Measurements from ENCODE around the gene ALS2CL. TPM values are rescaled to one million over a fixed set of nuclear protein-coding genes. Genes with fewer than 3 reads are reported as not detected.
"Not testable (repeated sequence)": the region's sequence is repeated elsewhere in the genome, so short reads cannot be mapped to it uniquely, and the experiment has no call there.

ALS2CL gene, protein sequence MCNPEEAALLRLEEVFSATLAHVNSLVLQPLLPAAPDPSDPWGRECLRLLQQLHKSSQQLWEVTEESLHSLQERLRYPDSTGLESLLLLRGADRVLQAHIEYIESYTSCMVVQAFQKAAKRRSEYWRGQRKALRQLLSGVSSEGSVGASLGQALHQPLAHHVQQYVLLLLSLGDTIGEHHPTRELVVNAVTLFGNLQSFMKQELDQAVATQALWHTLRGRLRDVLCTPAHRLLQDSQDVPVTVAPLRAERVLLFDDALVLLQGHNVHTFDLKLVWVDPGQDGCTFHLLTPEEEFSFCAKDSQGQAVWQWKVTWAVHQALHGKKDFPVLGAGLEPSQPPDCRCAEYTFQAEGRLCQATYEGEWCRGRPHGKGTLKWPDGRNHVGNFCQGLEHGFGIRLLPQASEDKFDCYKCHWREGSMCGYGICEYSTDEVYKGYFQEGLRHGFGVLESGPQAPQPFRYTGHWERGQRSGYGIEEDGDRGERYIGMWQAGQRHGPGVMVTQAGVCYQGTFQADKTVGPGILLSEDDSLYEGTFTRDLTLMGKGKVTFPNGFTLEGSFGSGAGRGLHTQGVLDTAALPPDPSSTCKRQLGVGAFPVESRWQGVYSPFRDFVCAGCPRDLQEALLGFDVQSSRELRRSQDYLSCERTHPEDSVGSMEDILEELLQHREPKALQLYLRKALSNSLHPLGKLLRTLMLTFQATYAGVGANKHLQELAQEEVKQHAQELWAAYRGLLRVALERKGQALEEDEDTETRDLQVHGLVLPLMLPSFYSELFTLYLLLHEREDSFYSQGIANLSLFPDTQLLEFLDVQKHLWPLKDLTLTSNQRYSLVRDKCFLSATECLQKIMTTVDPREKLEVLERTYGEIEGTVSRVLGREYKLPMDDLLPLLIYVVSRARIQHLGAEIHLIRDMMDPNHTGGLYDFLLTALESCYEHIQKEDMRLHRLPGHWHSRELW
- total RNA-seq (4.3 TPM), polyA plus RNA-seq (22.4 TPM)
- long read RNA-seq, donor 1 = 0 reads
- long read RNA-seq, donor 2, partial matches to known transcripts = 0 of 3 reads
- long read RNA-seq, donor 2, other reads (novel, unspliced or antisense) = 0 of 3 reads
- long read RNA-seq, donor 3, full-length matches to known transcripts = 1 of 1 reads
- long read RNA-seq, donor 3, partial matches to known transcripts = 0 of 1 reads
- long read RNA-seq, donor 3, other reads (novel, unspliced or antisense) = 0 of 1 reads
- long read RNA-seq, donor 4 = 0 reads
- long read RNA-seq, donor 5 = 0 reads
- long read RNA-seq, donor 6, partial matches to known transcripts = 0 of 1 reads
- long read RNA-seq, donor 6, other reads (novel, unspliced or antisense) = 0 of 1 reads
- long read RNA-seq, donor 7 = 0 reads
- long read RNA-seq, donor 8 = 0 reads
- long read RNA-seq, donor 9 = 0 reads
- long read RNA-seq, donor 10, partial matches to known transcripts = 0 of 1 reads
- long read RNA-seq, donor 10, other reads (novel, unspliced or antisense) = 0 of 1 reads

DNA sequence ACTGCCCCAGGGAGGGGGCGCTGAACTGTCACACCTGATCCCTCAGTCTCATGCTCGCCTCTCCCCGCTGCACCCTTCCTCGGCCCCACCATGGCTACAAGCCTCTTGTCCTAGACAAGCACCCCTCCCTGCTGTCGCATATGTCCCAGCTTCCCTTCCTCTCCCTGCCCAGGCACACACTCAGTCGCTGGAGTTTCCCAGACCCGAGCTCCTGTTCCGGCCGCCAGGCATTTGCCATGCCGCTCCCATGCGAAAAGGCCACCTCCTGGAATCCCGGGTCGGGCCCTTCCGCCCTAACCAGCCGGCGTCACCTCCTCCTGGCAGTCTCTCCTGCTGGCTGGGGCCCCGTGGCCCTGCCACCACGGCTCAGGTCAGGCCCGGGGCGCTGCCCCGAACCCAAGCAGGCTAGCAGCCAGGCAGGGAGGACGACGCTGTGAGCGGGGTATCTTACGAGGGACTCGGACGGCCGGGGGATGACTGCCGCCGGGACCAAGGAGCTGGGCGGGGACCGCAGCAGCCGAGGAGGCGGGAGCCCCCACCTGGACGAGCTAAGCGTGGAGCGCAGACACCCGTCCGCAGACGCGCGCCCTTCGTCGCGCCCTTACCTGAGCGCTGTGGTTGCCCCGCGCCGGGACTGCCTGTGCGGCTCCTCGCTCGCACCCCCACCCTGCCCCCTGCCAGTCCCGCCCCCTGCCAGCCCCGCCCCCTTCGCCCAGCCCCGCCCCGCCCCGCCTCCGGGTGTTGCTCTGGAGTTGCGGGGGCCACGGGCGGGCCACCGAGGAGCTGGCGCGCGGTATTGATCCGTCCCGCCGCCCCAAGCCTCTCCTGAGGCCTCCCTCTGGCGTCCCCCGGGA lies at the start of gene ALS2CL:
Gene ALS2CL, minus strand, starts transcription at position 642 of the 854 bp plus-strand sequence. CDS start 4,239 bp downstream, outside the sequence.
- peaks cover 5 to 19% of the 10 kb centered on the region in 2 donors for H3K27me3 ChIP-seq (ENCODE audit: control insufficient read depth in 2 of 2, insufficient read depth in 1 of 2, low read length in 1 of 2)
- H3K36me3 ChIP-seq (ENCODE audit: control insufficient read depth in 2 of 2, insufficient read depth in 2 of 2, low read length in 1 of 2) = no peaks in the 10 kb centered on the region
- H3K4me1 ChIP-seq (ENCODE audit: control insufficient read depth in 2 of 2, insufficient read depth in 2 of 2, low read length in 2 of 2) = peaks cover 38 to 64% of the 10 kb centered on the region in 2 donors
- 3% methylated on average over 71 of the region's 71 CpGs for whole genome bisulfite sequencing
- DNase-seq (ENCODE audit: low read depth in 6 of 9, low spot score in 9 of 9) = peak in 5 of 9 donors; percentile 33 to 75 (median 63)
- H3K9me3 ChIP-seq (ENCODE audit: control insufficient read depth in 2 of 2, insufficient read depth in 1 of 2, low read length in 1 of 2) = peaks cover 0 to 5% of the 10 kb centered on the region in 2 donors
- peak within 1 kb of the TSS; percentile 68 to 91 for H3K27ac ChIP-seq (ENCODE audit: low read depth in 1 of 2, low read length in 1 of 2)
- H3K4me3 ChIP-seq (ENCODE audit: low read length in 2 of 2) = peak within 1 kb of the TSS; percentile 49 to 54

DNA sequence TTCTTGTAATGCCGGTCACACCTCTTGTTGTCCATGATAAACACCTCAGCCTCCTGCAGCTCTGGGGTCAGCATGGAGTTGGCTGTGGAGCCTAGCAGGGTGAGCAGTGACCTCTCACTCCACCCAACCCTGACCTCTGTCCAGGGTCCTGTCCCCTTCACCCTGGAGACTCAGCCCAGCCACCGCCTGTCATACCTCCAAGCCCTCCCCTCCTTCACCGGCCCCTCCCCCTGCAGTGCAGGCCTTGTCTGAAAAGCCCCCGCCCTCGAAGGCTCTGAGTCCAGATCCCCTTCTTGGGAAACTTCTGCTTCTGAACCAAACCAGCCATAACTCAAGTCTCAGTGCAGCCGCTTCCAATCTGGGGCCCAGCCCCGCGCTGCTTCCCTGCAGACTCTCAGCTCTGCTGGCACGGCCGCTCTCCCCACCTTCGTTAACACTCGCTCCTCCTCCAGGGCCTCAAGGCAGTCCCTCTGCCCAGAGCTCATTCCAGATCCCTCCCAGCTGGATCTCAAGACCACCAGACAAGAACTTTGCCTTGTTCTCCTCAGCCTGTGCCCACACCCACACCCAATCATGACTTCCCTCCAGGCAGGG lies 49.6 kb upstream of the ALS2CL start:
- no peaks in the 10 kb centered on the region for H3K27me3 ChIP-seq (ENCODE audit: control insufficient read depth in 2 of 2, insufficient read depth in 1 of 2, low read length in 1 of 2)
- no peak overlapping the region for H3K4me3 ChIP-seq (ENCODE audit: low read length in 2 of 2)
- 85% methylated on average over 12 of the region's 12 CpGs for WGBS
- H3K9me3 ChIP-seq (ENCODE audit: control insufficient read depth in 2 of 2, insufficient read depth in 1 of 2, low read length in 1 of 2) = no peaks in the 10 kb centered on the region
- H3K4me1 ChIP-seq (ENCODE audit: control insufficient read depth in 2 of 2, insufficient read depth in 2 of 2, low read length in 2 of 2) = no peaks in the 10 kb centered on the region
- H3K36me3 ChIP-seq (ENCODE audit: control insufficient read depth in 2 of 2, insufficient read depth in 2 of 2, low read length in 1 of 2) = no peaks in the 10 kb centered on the region
- no peak overlapping the region for H3K27ac ChIP-seq (ENCODE audit: low read depth in 1 of 2, low read length in 1 of 2)
- DNase-seq (ENCODE audit: low read depth in 6 of 9, low spot score in 9 of 9) = no peak

DNA sequence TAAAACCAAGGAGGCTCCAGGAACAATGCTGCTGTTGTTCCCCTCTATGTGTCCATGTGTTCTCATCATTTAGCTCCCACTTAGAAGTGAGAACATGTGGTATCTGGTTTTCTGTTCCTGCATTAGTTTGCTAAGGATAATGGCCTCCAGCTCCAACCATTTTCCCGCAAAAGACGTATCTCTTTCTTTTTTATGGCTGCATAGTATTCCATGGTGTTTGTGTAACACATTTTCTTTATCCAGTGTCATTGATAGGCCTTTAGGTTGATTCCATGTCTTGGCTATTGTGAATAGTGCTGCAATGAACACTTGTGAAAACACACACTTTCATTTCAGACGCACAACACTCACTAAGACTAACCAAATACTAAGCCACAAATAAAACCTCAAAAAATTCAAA lies 46.1 kb upstream of the ALS2CL start:
- 99% methylated on average over 3 of the region's 3 CpGs for WGBS
- not testable (repeated sequence) for H3K9me3 ChIP-seq (ENCODE audit: control insufficient read depth in 2 of 2, insufficient read depth in 1 of 2, low read length in 1 of 2); H3K27me3 ChIP-seq (ENCODE audit: control insufficient read depth in 2 of 2, insufficient read depth in 1 of 2, low read length in 1 of 2); H3K36me3 ChIP-seq (ENCODE audit: control insufficient read depth in 2 of 2, insufficient read depth in 2 of 2, low read length in 1 of 2); H3K27ac ChIP-seq (ENCODE audit: low read depth in 1 of 2, low read length in 1 of 2); H3K4me3 ChIP-seq (ENCODE audit: low read length in 2 of 2); DNase-seq (ENCODE audit: low read depth in 6 of 9, low spot score in 9 of 9)
- H3K4me1 ChIP-seq (ENCODE audit: control insufficient read depth in 2 of 2, insufficient read depth in 2 of 2, low read length in 2 of 2) = peaks cover 13 to 17% of the 10 kb centered on the region in 2 donors

DNA sequence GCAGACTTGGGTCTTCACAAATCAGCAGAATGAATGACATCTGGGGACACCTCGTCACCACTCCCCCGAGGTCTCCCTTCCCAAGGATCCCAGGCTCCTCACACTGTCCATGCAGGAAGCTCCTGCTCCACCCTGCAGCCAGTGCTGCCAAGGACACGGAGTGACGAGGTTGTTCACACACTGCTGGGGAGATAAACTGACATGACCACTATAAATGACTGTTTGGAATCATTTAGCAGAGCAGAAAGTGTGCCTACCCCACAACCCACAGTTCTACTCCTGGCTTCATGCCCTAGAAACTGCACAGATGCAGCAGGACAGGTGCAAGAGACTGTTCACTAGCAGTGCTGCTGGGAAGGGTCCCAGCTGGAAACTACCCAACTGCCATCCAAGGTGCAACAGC lies 43.9 kb upstream of the ALS2CL start:
- peaks cover 0 to 5% of the 10 kb centered on the region in 2 donors for H3K27me3 ChIP-seq (ENCODE audit: control insufficient read depth in 2 of 2, insufficient read depth in 1 of 2, low read length in 1 of 2)
- H3K27ac ChIP-seq (ENCODE audit: low read depth in 1 of 2, low read length in 1 of 2) = peak overlapping the region; percentile 47 to 67
- no peaks in the 10 kb centered on the region for H3K9me3 ChIP-seq (ENCODE audit: control insufficient read depth in 2 of 2, insufficient read depth in 1 of 2, low read length in 1 of 2)
- peak in 5 of 9 donors; percentile 8 to 57 (median 26) for DNase-seq (ENCODE audit: low read depth in 6 of 9, low spot score in 9 of 9)
- WGBS = 59% methylated on average over 4 of the region's 4 CpGs
- no peaks in the 10 kb centered on the region for H3K36me3 ChIP-seq (ENCODE audit: control insufficient read depth in 2 of 2, insufficient read depth in 2 of 2, low read length in 1 of 2)
- H3K4me1 ChIP-seq (ENCODE audit: control insufficient read depth in 2 of 2, insufficient read depth in 2 of 2, low read length in 2 of 2) = peaks cover 13 to 17% of the 10 kb centered on the region in 2 donors
- H3K4me3 ChIP-seq (ENCODE audit: low read length in 2 of 2) = no peak overlapping the region

DNA sequence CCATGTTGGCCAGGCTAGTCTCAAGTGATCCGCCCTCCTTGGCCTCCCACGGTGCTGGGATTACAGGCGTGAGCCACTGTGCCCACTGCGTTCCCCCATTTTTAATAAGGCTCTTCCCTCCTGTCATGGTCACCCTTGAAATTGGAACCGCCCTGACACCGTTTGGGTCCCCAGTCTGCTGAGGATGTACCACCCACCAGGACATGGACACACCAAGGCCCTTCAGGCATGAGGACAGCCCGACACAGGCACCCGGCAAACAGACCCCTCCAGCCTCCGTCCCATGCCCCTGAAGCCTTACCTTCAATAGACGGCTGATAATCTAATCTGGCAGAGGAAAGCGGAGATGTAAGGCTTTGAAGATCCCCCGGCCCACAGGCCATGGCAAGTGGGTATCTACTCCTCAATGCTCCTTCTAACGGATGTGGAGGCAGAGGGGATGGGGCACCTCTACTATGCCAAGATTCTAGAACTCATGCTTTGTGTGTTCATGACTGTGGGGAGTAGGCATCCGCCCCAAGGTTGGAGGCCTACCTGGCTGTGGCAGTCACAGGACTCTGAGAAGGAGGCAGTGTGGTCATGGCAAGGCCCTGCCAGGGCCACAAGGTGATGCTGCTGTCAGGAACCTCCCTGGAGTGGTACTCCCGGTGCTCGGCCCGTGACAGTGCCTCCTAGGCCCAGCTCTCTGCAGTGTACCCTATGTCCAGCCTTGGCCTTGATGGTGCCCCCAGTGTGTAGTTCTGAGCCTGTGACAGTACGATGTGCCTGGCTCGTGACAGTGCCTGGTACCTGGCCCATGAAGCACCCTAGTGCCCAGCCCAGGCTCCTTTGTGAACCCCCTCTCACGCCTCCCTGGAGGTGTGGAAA lies 42.8 kb upstream of the ALS2CL start:
- Histone ChIP-seq H3K4me1 (ENCODE audit: control insufficient read depth in 2 of 2, insufficient read depth in 2 of 2, low read length in 2 of 2) (peaks cover 13 to 17% of the 10 kb centered on the region in 2 donors), H3K4me3 (ENCODE audit: low read length in 2 of 2) (no peak overlapping the region), H3K27me3 (ENCODE audit: control insufficient read depth in 2 of 2, insufficient read depth in 1 of 2, low read length in 1 of 2) (peaks cover 0 to 6% of the 10 kb centered on the region in 2 donors), H3K36me3 (ENCODE audit: control insufficient read depth in 2 of 2, insufficient read depth in 2 of 2, low read length in 1 of 2) (no peaks in the 10 kb centered on the region), H3K9me3 (ENCODE audit: control insufficient read depth in 2 of 2, insufficient read depth in 1 of 2, low read length in 1 of 2) (no peaks in the 10 kb centered on the region), H3K27ac (ENCODE audit: low read depth in 1 of 2, low read length in 1 of 2) (no peak overlapping the region)
- no peak for DNase-seq (ENCODE audit: low read depth in 6 of 9, low spot score in 9 of 9)
- WGBS = 90% methylated on average over 20 of the region's 20 CpGs

DNA sequence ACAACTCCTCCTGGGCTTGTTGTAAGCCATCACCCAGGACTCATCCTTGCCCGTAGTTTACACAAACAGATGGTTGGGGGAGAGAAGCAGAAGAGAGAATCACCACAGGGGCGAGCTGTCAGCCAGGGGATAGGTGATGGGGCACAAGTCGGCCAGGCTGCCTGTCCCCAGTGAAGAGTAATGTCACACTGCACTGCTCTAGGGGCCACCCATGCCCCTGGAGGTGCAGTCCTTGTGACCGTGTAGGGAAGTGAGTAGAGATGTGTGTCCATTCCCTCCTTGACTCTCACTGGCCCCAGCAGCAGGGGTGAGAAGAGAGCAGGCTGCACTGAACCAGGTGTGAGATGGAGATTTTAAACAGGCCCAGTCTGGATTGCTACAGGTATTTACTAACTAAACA lies 41.3 kb upstream of the ALS2CL start:
- WGBS = 97% methylated on average over 4 of the region's 4 CpGs
- no peaks in the 10 kb centered on the region for H3K36me3 ChIP-seq (ENCODE audit: control insufficient read depth in 2 of 2, insufficient read depth in 2 of 2, low read length in 1 of 2)
- no peak overlapping the region for H3K27ac ChIP-seq (ENCODE audit: low read depth in 1 of 2, low read length in 1 of 2)
- DNase-seq (ENCODE audit: low read depth in 6 of 9, low spot score in 9 of 9) = no peak
- no peaks in the 10 kb centered on the region for H3K9me3 ChIP-seq (ENCODE audit: control insufficient read depth in 2 of 2, insufficient read depth in 1 of 2, low read length in 1 of 2)
- peaks cover 0 to 8% of the 10 kb centered on the region in 2 donors for H3K27me3 ChIP-seq (ENCODE audit: control insufficient read depth in 2 of 2, insufficient read depth in 1 of 2, low read length in 1 of 2)
- peaks cover 13 to 17% of the 10 kb centered on the region in 2 donors for H3K4me1 ChIP-seq (ENCODE audit: control insufficient read depth in 2 of 2, insufficient read depth in 2 of 2, low read length in 2 of 2)
- no peak overlapping the region for H3K4me3 ChIP-seq (ENCODE audit: low read length in 2 of 2)

DNA sequence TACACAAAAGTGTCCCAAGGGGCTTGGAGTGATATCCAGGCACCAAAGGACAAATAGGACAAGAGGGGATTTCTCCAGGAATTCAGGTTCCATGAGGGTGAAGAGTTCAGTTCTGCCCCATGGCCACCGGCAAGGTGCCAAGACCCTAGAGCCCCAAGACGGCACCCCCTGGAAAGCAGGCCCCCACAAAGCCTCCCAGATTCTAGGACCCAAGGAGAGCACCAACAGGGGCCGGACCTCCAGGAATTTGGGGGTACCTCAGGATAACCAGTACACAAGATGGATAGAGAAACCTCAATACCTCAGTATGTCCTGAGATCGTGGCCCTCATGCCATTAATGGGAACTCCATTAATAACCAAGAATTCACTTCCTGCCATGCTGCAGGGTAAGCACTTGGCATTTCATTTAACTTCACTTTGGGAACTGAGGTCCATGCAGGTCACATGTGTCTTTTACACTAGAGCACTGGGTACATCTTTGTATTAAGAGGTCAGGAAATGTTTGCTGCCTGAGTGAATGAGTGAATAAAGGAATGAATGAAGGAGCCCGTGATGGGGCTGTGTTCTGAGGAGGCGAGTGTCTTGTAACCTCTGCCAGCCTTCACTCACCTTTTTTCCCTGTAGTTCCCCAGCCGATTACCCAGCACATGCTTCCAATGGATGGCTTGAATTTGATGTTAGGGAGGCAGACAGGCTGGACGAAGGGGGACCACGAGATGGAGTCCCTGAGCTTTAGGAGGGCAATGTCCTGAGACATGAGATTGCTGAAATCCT lies 39.7 kb upstream of the ALS2CL start:
- no peak for DNase-seq (ENCODE audit: low read depth in 6 of 9, low spot score in 9 of 9)
- WGBS = 86% methylated on average over 9 of the region's 9 CpGs

More for the DNA sequence above, 39.7 kb upstream of the ALS2CL start:
- Histone ChIP-seq H3K27me3 (ENCODE audit: control insufficient read depth in 2 of 2, insufficient read depth in 1 of 2, low read length in 1 of 2) (peaks cover 0 to 13% of the 10 kb centered on the region in 2 donors), H3K4me3 (ENCODE audit: low read length in 2 of 2) (no peak overlapping the region), H3K36me3 (ENCODE audit: control insufficient read depth in 2 of 2, insufficient read depth in 2 of 2, low read length in 1 of 2) (no peaks in the 10 kb centered on the region), H3K9me3 (ENCODE audit: control insufficient read depth in 2 of 2, insufficient read depth in 1 of 2, low read length in 1 of 2) (no peaks in the 10 kb centered on the region), H3K4me1 (ENCODE audit: control insufficient read depth in 2 of 2, insufficient read depth in 2 of 2, low read length in 2 of 2) (peaks cover 13 to 17% of the 10 kb centered on the region in 2 donors), H3K27ac (ENCODE audit: low read depth in 1 of 2, low read length in 1 of 2) (no peak overlapping the region)
